ENCODE data around the gene CTNNA3.

DNA sequence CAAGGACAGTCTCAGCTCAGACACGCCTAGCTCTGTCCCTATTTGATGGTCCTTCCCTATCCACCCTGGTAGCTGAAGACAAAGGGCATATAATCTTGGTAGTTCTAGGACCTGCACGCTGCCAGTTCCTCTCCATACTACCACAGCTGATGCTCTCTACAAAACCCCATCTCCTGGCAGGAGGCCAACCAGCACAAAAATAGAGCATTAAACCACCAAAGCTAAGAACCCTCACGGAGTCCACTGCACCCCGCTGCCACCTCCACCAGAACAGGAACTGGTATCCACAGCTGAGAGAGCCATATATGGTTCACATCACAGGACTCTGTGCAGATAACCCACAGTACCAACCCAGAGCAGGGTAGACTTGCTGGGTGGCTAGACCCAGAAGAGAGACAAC lies 470.8 kb downstream of the CTNNA3 start:
- TF ChIP-seq POLR2A (IDR thresholded peaks at IDR 0.05) = no peak
- TF ChIP-seq, protein P1, sequence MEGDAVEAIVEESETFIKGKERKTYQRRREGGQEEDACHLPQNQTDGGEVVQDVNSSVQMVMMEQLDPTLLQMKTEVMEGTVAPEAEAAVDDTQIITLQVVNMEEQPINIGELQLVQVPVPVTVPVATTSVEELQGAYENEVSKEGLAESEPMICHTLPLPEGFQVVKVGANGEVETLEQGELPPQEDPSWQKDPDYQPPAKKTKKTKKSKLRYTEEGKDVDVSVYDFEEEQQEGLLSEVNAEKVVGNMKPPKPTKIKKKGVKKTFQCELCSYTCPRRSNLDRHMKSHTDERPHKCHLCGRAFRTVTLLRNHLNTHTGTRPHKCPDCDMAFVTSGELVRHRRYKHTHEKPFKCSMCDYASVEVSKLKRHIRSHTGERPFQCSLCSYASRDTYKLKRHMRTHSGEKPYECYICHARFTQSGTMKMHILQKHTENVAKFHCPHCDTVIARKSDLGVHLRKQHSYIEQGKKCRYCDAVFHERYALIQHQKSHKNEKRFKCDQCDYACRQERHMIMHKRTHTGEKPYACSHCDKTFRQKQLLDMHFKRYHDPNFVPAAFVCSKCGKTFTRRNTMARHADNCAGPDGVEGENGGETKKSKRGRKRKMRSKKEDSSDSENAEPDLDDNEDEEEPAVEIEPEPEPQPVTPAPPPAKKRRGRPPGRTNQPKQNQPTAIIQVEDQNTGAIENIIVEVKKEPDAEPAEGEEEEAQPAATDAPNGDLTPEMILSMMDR (IDR thresholded peaks at IDR 0.05) = no peak
